Smooth muscle cell of the brain vasculature (primary cell): Measurements from ENCODE around the gene ANXA1.

ENCODE experiments used
- DNase-seq: peaks from one replicate; pipeline ENCODE4 v3.0.0-alpha.2; 2012; ENCODE audit warnings: low read depth, low spot score

Gene ANXA1

GRCh38 chr9:73206851-73207250, 55.2 kb downstream of the ANXA1 start:
- no peak for DNase-seq

GRCh38 chr9:73210886-73211666, 59.4 kb downstream of the ANXA1 start:
- no peak for DNase-seq

GRCh38 chr9:73213300-73213699, 61.6 kb downstream of the ANXA1 start:
- no peak for DNase-seq

GRCh38 chr9:73215249-73215648, 63.6 kb downstream of the ANXA1 start:
- no peak for DNase-seq

GRCh38 chr9:73216100-73216499, 64.4 kb downstream of the ANXA1 start:
- DNase-seq: no peak
